Vagina (tissue), 2 donors: ENCODE data around the gene TNPO3.

Source experiments
- POLR2A ChIP-seq, 2 donors: fragments of 450-650 bp; IDR thresholded peaks; one replicate each; pipeline ENCODE4 v1.6.1; 2017; ENCODE audit warnings: antibody characterized with exemption in 2 of 2, mild to moderate bottlenecking in 2 of 2, moderate library complexity in 2 of 2
- POLR2AphosphoS5 ChIP-seq, 2 donors: sonication (generic); formaldehyde crosslinking; IDR thresholded peaks; one replicate each; pipeline ENCODE4 v1.9.0; 2017; ENCODE audit warnings: antibody characterized with exemption in 2 of 2, mild to moderate bottlenecking in 2 of 2, low read depth in 1 of 2; ENCODE audit not compliant: insufficient read depth in 1 of 2
- TF ChIP-seq, protein P1 (sequence below), 3 experiments: fragments of 450-650 bp in 2 of 3; fragments of 200-600 bp in 1 of 3; sonication (generic) in 1 of 3; IDR thresholded peaks; one replicate each; pipeline ENCODE4 v1.5.1; 2017 to 2019; ENCODE audit warnings: antibody characterized with exemption in 3 of 3, mild to moderate bottlenecking in 2 of 3, moderate library complexity in 2 of 3

DNA sequence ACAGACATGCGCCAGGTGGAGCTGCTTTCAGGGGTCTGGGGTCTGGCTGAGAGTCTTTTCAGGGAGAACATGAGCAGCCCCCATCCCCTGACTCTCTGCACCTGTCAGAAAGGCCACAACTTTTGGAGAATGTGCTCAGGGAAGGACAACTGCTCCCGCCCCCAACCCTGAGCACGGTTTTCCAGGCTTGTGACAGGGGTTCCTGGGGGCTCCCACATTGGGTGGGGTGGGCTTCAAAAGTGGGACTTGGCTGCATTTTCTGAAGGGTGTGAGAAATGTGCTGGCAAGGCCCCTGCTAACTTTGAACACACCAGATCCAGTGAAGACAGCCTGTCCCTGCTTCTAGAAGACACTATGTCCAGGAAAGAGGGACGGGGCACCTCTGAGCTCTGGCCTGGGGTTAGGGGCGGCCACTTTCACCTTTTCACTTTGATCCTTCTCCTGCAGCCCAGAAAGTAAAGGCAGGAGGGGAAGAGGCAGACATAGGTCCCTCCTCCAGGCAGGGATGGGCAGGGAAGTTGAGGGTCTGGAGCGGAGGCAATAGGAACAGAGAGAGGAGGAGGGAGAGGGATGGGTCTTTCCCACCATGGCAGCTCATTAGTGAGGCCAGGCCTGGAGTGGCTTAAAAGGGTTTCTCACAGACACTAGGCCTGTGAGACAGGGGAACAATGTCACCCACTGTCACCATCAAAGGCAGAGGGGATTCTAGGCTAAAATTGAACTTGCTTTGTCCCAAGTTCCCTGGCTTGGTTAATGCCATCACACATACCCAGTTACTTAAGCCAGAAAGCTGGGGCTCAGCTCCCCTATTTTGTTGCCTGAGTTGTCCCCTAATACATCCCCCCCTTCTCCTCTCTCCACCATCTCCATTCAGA, 145.9 kb downstream of the TNPO3 start:
- TF ChIP-seq, protein P1, sequence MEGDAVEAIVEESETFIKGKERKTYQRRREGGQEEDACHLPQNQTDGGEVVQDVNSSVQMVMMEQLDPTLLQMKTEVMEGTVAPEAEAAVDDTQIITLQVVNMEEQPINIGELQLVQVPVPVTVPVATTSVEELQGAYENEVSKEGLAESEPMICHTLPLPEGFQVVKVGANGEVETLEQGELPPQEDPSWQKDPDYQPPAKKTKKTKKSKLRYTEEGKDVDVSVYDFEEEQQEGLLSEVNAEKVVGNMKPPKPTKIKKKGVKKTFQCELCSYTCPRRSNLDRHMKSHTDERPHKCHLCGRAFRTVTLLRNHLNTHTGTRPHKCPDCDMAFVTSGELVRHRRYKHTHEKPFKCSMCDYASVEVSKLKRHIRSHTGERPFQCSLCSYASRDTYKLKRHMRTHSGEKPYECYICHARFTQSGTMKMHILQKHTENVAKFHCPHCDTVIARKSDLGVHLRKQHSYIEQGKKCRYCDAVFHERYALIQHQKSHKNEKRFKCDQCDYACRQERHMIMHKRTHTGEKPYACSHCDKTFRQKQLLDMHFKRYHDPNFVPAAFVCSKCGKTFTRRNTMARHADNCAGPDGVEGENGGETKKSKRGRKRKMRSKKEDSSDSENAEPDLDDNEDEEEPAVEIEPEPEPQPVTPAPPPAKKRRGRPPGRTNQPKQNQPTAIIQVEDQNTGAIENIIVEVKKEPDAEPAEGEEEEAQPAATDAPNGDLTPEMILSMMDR (IDR thresholded peaks at IDR 0.05): no peak
- no peak for TF ChIP-seq POLR2A (IDR thresholded peaks at IDR 0.05)
- TF ChIP-seq POLR2AphosphoS5 (IDR thresholded peaks at IDR 0.05; ENCODE audit: insufficient read depth in 1 of 2, low read depth in 1 of 2): no peak
